Endothelial cell of umbilical vein (primary cell): ENCODE data around the gene NR3C1.

Experiments
- CTCF ChIP-seq, 2 donors: IDR thresholded peaks; 1 replicate in 1 of 2; 2 replicates in 1 of 2; pipeline ENCODE4 v1.5.1; 2011; ENCODE audit warnings: low read length in 2 of 2, mild to moderate bottlenecking in 2 of 2, moderate library complexity in 2 of 2, control low read depth in 1 of 2, inconsistent platforms in 1 of 2, low read depth in 1 of 2; ENCODE audit not compliant: insufficient read depth in 1 of 2; ENCODE audit errors: extremely low read depth in 1 of 2
- EZH2 ChIP-seq: IDR thresholded peaks from 2 replicates; pipeline ENCODE4 v1.6.1; 2012; ENCODE audit warnings: borderline replicate concordance, low read depth, mild to moderate bottlenecking, moderate library complexity, low read length, inconsistent platforms; ENCODE audit not compliant: severe bottlenecking
- FOS ChIP-seq: IDR thresholded peaks from 2 replicates; pipeline ENCODE4 v1.6.1; 2011; ENCODE audit warnings: mild to moderate bottlenecking, low read length, moderate library complexity, borderline replicate concordance; ENCODE audit not compliant: insufficient read depth
- POLR2AphosphoS5 ChIP-seq: IDR thresholded peaks from 2 replicates; pipeline ENCODE4 v1.6.1; 2012; ENCODE audit warnings: low read depth, mild to moderate bottlenecking, control low read depth, low read length, moderate library complexity; ENCODE audit not compliant: insufficient read depth

- TF ChIP-seq EZH2 (no peak), CTCF (IDR thresholded peaks at IDR 0.05; ENCODE audit: extremely low read depth in 1 of 2, insufficient read depth in 1 of 2, low read depth in 1 of 2, low read length in 2 of 2) (no peak), POLR2AphosphoS5 (no peak), FOS (no peak)
These were observed 151.5 kb downstream of the NR3C1 start for GRCh38 chr5:143251946-143252345.
